Keratinocyte (primary cell): ENCODE measurements around the gene STX18. TPM values are rescaled to one million over a fixed set of nuclear protein-coding genes. Genes with fewer than 3 reads are reported as not detected.

ENCODE experiments used
- DNase-seq: peaks from one replicate; pipeline ENCODE4 v3.0.0-alpha.2; 2011; ENCODE audit warnings: low read depth, missing footprints, low spot score
- FAIRE-seq: peaks from 2 replicates; lab custom pipeline; 2011; peaks lifted over from hg19 to GRCh38; lab: Jason Lieb, UNC
- H2AFZ ChIP-seq: 2 replicates; pipeline ENCODE4 v1.6.0; 2012; ENCODE audit warnings: low read length, control low read depth, inconsistent platforms; ENCODE audit not compliant: control insufficient read depth
- H3K27ac ChIP-seq: 2 replicates; pipeline ENCODE4 v1.5.1; 2011; ENCODE audit warnings: low read length; ENCODE audit not compliant: control insufficient read depth, insufficient read depth
- H3K27me3 ChIP-seq: 3 replicates; pipeline ENCODE4 v1.6.0; 2011; ENCODE audit warnings: low read length; ENCODE audit not compliant: control insufficient read depth, insufficient read depth; ENCODE audit errors: extremely low read depth
- H3K36me3 ChIP-seq, 2 experiments: 2 replicates in 1 of 2; 3 replicates in 1 of 2; pipeline ENCODE4 v1.5.1; 2011; ENCODE audit warnings: low read length in 2 of 2, mild to moderate bottlenecking in 1 of 2; ENCODE audit not compliant: control insufficient read depth in 2 of 2, insufficient read depth in 2 of 2; ENCODE audit errors: extremely low read depth in 1 of 2
- H3K4me1 ChIP-seq: 3 replicates; pipeline ENCODE4 v1.5.1; 2011; ENCODE audit warnings: low read length; ENCODE audit not compliant: control insufficient read depth, insufficient read depth; ENCODE audit errors: extremely low read depth
- H3K4me2 ChIP-seq: 3 replicates; pipeline ENCODE4 v1.6.0; 2011; ENCODE audit warnings: low read depth, low read length; ENCODE audit not compliant: control insufficient read depth, insufficient read depth; ENCODE audit errors: extremely low read depth
- H3K4me3 ChIP-seq, 3 experiments: fragments of 200-600 bp in 1 of 3; sonication (generic) in 1 of 3; 2 replicates in 2 of 3; 3 replicates in 1 of 3; pipeline ENCODE4 v1.5.1; 2011 to 2016; ENCODE audit warnings: low read length in 3 of 3, mild to moderate bottlenecking in 3 of 3, control low read depth in 2 of 3, inconsistent platforms in 1 of 3, low read depth in 1 of 3, mixed read lengths in 1 of 3, mixed run types in 1 of 3, moderate library complexity in 1 of 3; ENCODE audit not compliant: control insufficient read depth in 2 of 3, insufficient read depth in 2 of 3; ENCODE audit errors: extremely low read depth in 1 of 3
- H3K79me2 ChIP-seq: 2 replicates; pipeline ENCODE4 v1.6.0; 2012; ENCODE audit warnings: low read length; ENCODE audit not compliant: control insufficient read depth, insufficient read depth
- H3K9ac ChIP-seq: 3 replicates; pipeline ENCODE4 v1.6.0; 2011; ENCODE audit warnings: low read length; ENCODE audit not compliant: control insufficient read depth, insufficient read depth; ENCODE audit errors: extremely low read depth
- H3K9me1 ChIP-seq: 3 replicates; pipeline ENCODE4 v1.6.0; 2011; ENCODE audit warnings: low read length; ENCODE audit not compliant: control insufficient read depth, insufficient read depth; ENCODE audit errors: extremely low read depth
- H3K9me3 ChIP-seq: 2 replicates; pipeline ENCODE4 v1.5.1; 2012; ENCODE audit warnings: low read depth, low read length; ENCODE audit not compliant: control insufficient read depth
- H4K20me1 ChIP-seq: 3 replicates; pipeline ENCODE4 v1.6.0; 2011; ENCODE audit warnings: low read length; ENCODE audit not compliant: control insufficient read depth, insufficient read depth; ENCODE audit errors: extremely low read depth
- CTCF ChIP-seq, 3 experiments: IDR thresholded peaks in 1 of 3; conservative IDR thresholded peaks in 1 of 3; optimal IDR thresholded peaks in 1 of 3; 2 replicates in 2 of 3; 3 replicates in 1 of 3; pipeline versions ENCODE3 to v1.5.1; 2011; ENCODE audit warnings: low read length in 3 of 3, mild to moderate bottlenecking in 3 of 3, moderate library complexity in 2 of 3, control low read depth in 1 of 3, inconsistent platforms in 1 of 3; ENCODE audit not compliant: insufficient read depth in 2 of 3; ENCODE audit errors: extremely low read depth in 1 of 3
- EZH2 ChIP-seq: IDR thresholded peaks from one replicate; pipeline ENCODE4 v1.6.1; 2012; ENCODE audit warnings: inconsistent platforms, mild to moderate bottlenecking, low read length, moderate library complexity
- dilution Hi-C: fragments of 300-500 bp; cut with MboI; formaldehyde crosslinking; loops from one replicate; pipeline ENCODE4 v1.7.0; 2020; ENCODE audit warnings: low sequenced_read_pairs; ENCODE audit not compliant: extremely low pct_ligation_motif_present
- polyA plus RNA-seq, 5 experiments: library from polyadenylated mRNA; depleted of rRNA in 3 of 5; stranded (reverse) in 3 of 5; stranded (forward) in 1 of 5; unstranded in 1 of 5; fragments of >200 nt; gene quantifications; 1 replicate in 1 of 5; 2 replicates in 3 of 5; 3 replicates in 1 of 5; pipeline versions ENCODE4 v1.2.1 to v1.2.3, GENCODE V29; 2011 to 2012; ENCODE audit warnings: missing spikeins in 2 of 5, low read depth in 1 of 5, low replicate concordance in 1 of 5

STX18 gene
- polyA plus RNA-seq, 1 donor (not counting 4 experiments of a cell fraction or from before 2014, with no cell fraction given) = 21.6 TPM

GRCh38 chr4:4472344-4472958 lies 69.4 kb downstream of the STX18 start:
- no peak overlapping the region for H3K4me3 ChIP-seq
- H4K20me1 ChIP-seq = peaks cover 5% of the 10 kb centered on the region
- H3K36me3 ChIP-seq = peaks cover 12 to 15% of the 10 kb centered on the region in 2 experiments
- FAIRE-seq (no peak), DNase-seq (no peak)
- H3K79me2 ChIP-seq = no peaks in the 10 kb centered on the region
- H3K9me1 ChIP-seq = peaks cover 4% of the 10 kb centered on the region
- H3K27me3 ChIP-seq = no peaks in the 10 kb centered on the region
- H3K9ac ChIP-seq = no peak overlapping the region
- TF ChIP-seq EZH2 (no peak), CTCF (optimal IDR thresholded peaks at IDR 0.05 in 1 of 3, IDR thresholded peaks at IDR 0.05 in 1 of 3, conservative IDR thresholded peaks at IDR 0.05 in 1 of 3; ENCODE audit: extremely low read depth in 1 of 3, insufficient read depth in 2 of 3, low read length in 3 of 3) (no peak)
- H2AFZ ChIP-seq = no peak overlapping the region
- no peak overlapping the region for H3K4me2 ChIP-seq
- H3K4me1 ChIP-seq = peaks cover 1% of the 10 kb centered on the region
- no peaks in the 10 kb centered on the region for H3K9me3 ChIP-seq
- dilution Hi-C loops = no loop called here
- H3K27ac ChIP-seq = no peak overlapping the region

GRCh38 chr4:4471195-4471594 lies 70.7 kb downstream of the STX18 start:
- Histone ChIP-seq H3K4me2 (no peak overlapping the region), H3K9me3 (no peaks in the 10 kb centered on the region), H3K9me1 (no peaks in the 10 kb centered on the region), H3K9ac (no peak overlapping the region), H3K4me1 (no peaks in the 10 kb centered on the region), H3K27ac (no peak overlapping the region), H3K79me2 (no peaks in the 10 kb centered on the region), H3K36me3 (peaks cover 12 to 19% of the 10 kb centered on the region in 2 experiments), H2AFZ (no peak overlapping the region), H3K4me3 (no peak overlapping the region), H3K27me3 (no peaks in the 10 kb centered on the region), H4K20me1 (peaks cover 5% of the 10 kb centered on the region)
- DNase-seq = no peak
- dilution Hi-C loops = no loop called here
- TF ChIP-seq CTCF (optimal IDR thresholded peaks at IDR 0.05 in 1 of 3, IDR thresholded peaks at IDR 0.05 in 1 of 3, conservative IDR thresholded peaks at IDR 0.05 in 1 of 3; ENCODE audit: extremely low read depth in 1 of 3, insufficient read depth in 2 of 3, low read length in 3 of 3) = no peak
- TF ChIP-seq EZH2 = no peak
- FAIRE-seq = no peak
